GM12878 (cell line): ENCODE results near the gene MCM8. TPM values are rescaled to one million over a fixed set of nuclear protein-coding genes. Genes with fewer than 3 reads are reported as not detected.

ENCODE experiments used
- ATAC-seq: fragments of 200-7000 bp; cut with Tn5 transposase; 3 replicates; pipeline ENCODE4 v1.9.1; 2020; ENCODE audit warnings: mild to moderate bottlenecking, moderate library complexity
- BruUV-seq: library from RNA; stranded (reverse); fragments of 400-500 nt; replicated peaks from 2 replicates; lab custom pipeline; 2021; lab: Mats Ljungman, UMichigan
- CTCF ChIA-PET: fragments of 300-600 bp; sonication (Branson Sonifier 250); formaldehyde crosslinking; extraction: SDS; loops from one replicate; lab custom pipeline; 2021; ENCODE audit warnings: inconsistent platforms; lab: Yijun Ruan, JAX
- POLR2A ChIA-PET: fragments of 350-600 bp; formaldehyde crosslinking; extraction: SDS; loops from one replicate; lab custom pipeline; 2021; ENCODE audit warnings: inconsistent platforms; lab: Charles Lee
- RAD21 ChIA-PET: fragments of 300-600 bp; sonication (Branson Sonifier 250); formaldehyde crosslinking; loops from one replicate; lab custom pipeline; 2023; ENCODE audit warnings: antibody characterized with exemption; ENCODE audit not compliant: unreplicated experiment; lab: Charles Lee
- SMC1A ChIA-PET: fragments of 300-600 bp; sonication (Branson Sonifier 250); formaldehyde crosslinking; loops from one replicate; lab custom pipeline; 2023; ENCODE audit not compliant: unreplicated experiment, uncharacterized antibody; lab: Charles Lee
- DNase-seq: peaks from one replicate; pipeline ENCODE4 v3.0.0-alpha.2; 2011; ENCODE audit warnings: low read depth, low spot score
- FAIRE-seq: peaks from 3 replicates; lab custom pipeline; 2011; peaks lifted over from hg19 to GRCh38; lab: Jason Lieb, UNC
- H2AFZ ChIP-seq: 2 replicates; pipeline ENCODE4 v1.6.0; 2011; ENCODE audit warnings: low read depth, low read length, control low read depth; ENCODE audit not compliant: control insufficient read depth
- H3K27ac ChIP-seq: 2 replicates; pipeline ENCODE4 v1.5.1; 2011; ENCODE audit warnings: control low read depth; ENCODE audit not compliant: control insufficient read depth, insufficient read depth
- H3K27me3 ChIP-seq, 2 experiments: replicated peaks in 1 of 2; 2 replicates each; pipeline versions ENCODE4 v1.6.0 to v1.6.1; 2011; ENCODE audit warnings: low read length in 1 of 2; ENCODE audit not compliant: control insufficient read depth in 2 of 2, insufficient read depth in 2 of 2
- H3K36me3 ChIP-seq, 2 experiments: 2 replicates each; pipeline ENCODE4 v1.5.1; 2011; ENCODE audit warnings: low read length in 1 of 2; ENCODE audit not compliant: control insufficient read depth in 2 of 2, insufficient read depth in 2 of 2
- H3K4me1 ChIP-seq: 2 replicates; pipeline ENCODE4 v1.6.1; 2011; ENCODE audit warnings: mild to moderate bottlenecking, low read length, moderate library complexity, mixed read lengths; ENCODE audit not compliant: control insufficient read depth, insufficient read depth
- H3K4me2 ChIP-seq: 2 replicates; pipeline ENCODE4 v1.6.0; 2011; ENCODE audit warnings: control low read depth; ENCODE audit not compliant: control insufficient read depth, insufficient read depth
- H3K4me3 ChIP-seq: fragments of 200-600 bp; sonication (generic); 2 replicates; pipeline ENCODE4 v1.5.1; 2016
- H3K79me2 ChIP-seq: 2 replicates; pipeline ENCODE4 v1.6.0; 2011; ENCODE audit warnings: low read length; ENCODE audit not compliant: control insufficient read depth, insufficient read depth
- H3K9ac ChIP-seq: 2 replicates; pipeline ENCODE4 v1.8.0; 2011; ENCODE audit warnings: low read length, control low read depth, mixed read lengths; ENCODE audit not compliant: control insufficient read depth, insufficient read depth
- H3K9me3 ChIP-seq: replicated peaks from 3 replicates; pipeline ENCODE4 v1.5.1; 2011; ENCODE audit warnings: mild to moderate bottlenecking, low read length; ENCODE audit not compliant: control insufficient read depth, insufficient read depth
- H4K20me1 ChIP-seq: 2 replicates; pipeline ENCODE4 v1.6.0; 2011; ENCODE audit not compliant: control insufficient read depth, insufficient read depth
- ESRRA ChIP-seq: IDR thresholded peaks from 2 replicates; pipeline ENCODE4 v1.6.1; 2012; ENCODE audit warnings: mild to moderate bottlenecking, low read length, improper control_type of control experiment
- MYB ChIP-seq: fragments of 150-350 bp; IDR thresholded peaks from 2 replicates; pipeline ENCODE4 v1.6.1; 2014; ENCODE audit warnings: mild to moderate bottlenecking, low read depth, low read length, borderline replicate concordance
- NR2C2 ChIP-seq: IDR thresholded peaks from 2 replicates; pipeline ENCODE4 v1.6.1; 2011; ENCODE audit warnings: borderline replicate concordance, low read depth; ENCODE audit not compliant: control insufficient read depth, insufficient read length
- SREBF1 ChIP-seq: IDR thresholded peaks from 2 replicates; pipeline ENCODE4 v1.6.1; 2012; ENCODE audit warnings: mild to moderate bottlenecking, low read length
- WGBS: methylation state at CpG from one replicate; pipeline ENCODE4 v1.1.6; 2016; ENCODE audit warnings: low lambda C conversion rate; ENCODE audit not compliant: insufficient replicate concordance, insufficient coverage; ENCODE audit errors: missing lambda C conversion rate; 5-methylcytosine and 5-hydroxymethylcytosine counted together
- in situ Hi-C: fragments of 300-500 bp; cut with MboI; formaldehyde crosslinking; loops from 9 replicates; pipeline ENCODE4 v1.14.3; 2018; ENCODE audit warnings: mixed read lengths
- intact Hi-C: fragments of 100-400 bp; cut with micrococcal nuclease; formaldehyde crosslinking; loops from one replicate; pipeline ENCODE4 v1.14.2; 2022; ENCODE audit not compliant: unreplicated experiment
- polyA plus RNA-seq, 11 experiments: library from polyadenylated mRNA; depleted of rRNA in 4 of 11; unstranded in 6 of 11; stranded (reverse) in 5 of 11; fragments of >200 nt; fragmentation: Nextera tagmentation in 4 of 11; fragmentation: Illumina TruSeq in 1 of 11; extraction: Ambion mirVana in 4 of 11; extraction: Trizol in 1 of 11; gene quantifications; 1 replicate in 1 of 11; 2 replicates in 10 of 11; pipeline versions ENCODE4 v1.2.1 to v1.2.3, GENCODE V29; 2011 to 2016; ENCODE audit warnings: inconsistent platforms in 2 of 11, missing spikeins in 2 of 11, low read depth in 1 of 11
- total RNA-seq, 4 experiments: library from RNA; depleted of rRNA in 3 of 4; stranded (reverse); fragments of >200 nt in 3 of 4; fragmentation: Illumina TruSeq in 1 of 4; extraction: Trizol in 1 of 4; gene quantifications; 2 replicates each; pipeline versions ENCODE4 v1.2.1 to v1.2.3, GENCODE V29; 2013 to 2021
- TF ChIP-seq, protein P1 (sequence below): fragments of 450-650 bp; IDR thresholded peaks from 2 replicates; pipeline ENCODE4 v1.6.1; 2018; ENCODE audit warnings: mild to moderate bottlenecking, low read depth, moderate library complexity; ENCODE audit not compliant: partially characterized antibody
- TF ChIP-seq, protein P2 (sequence below): IDR thresholded peaks from 2 replicates; pipeline ENCODE4 v1.6.1; 2011; ENCODE audit warnings: low read depth, mild to moderate bottlenecking, low read length, moderate library complexity, borderline replicate concordance; ENCODE audit errors: extremely low read depth
- TF ChIP-seq, protein P3 (sequence below): fragments of 450-650 bp; IDR thresholded peaks from 2 replicates; pipeline ENCODE4 v1.6.1; 2014; ENCODE audit warnings: mild to moderate bottlenecking
- TF ChIP-seq, protein P4 (sequence below): fragments of 450-650 bp; formaldehyde crosslinking; IDR thresholded peaks from 2 replicates; pipeline ENCODE4 v1.4.0; 2022; ENCODE audit warnings: mild to moderate bottlenecking, moderate library complexity

The MCM8 gene
- total and polyA plus RNA-seq, 10 of the 15 experiments (the other 5 are each of a cell fraction or from before 2014, with no cell fraction given), result 3.2 to 28.2 (median 16.0) TPM

DNA sequence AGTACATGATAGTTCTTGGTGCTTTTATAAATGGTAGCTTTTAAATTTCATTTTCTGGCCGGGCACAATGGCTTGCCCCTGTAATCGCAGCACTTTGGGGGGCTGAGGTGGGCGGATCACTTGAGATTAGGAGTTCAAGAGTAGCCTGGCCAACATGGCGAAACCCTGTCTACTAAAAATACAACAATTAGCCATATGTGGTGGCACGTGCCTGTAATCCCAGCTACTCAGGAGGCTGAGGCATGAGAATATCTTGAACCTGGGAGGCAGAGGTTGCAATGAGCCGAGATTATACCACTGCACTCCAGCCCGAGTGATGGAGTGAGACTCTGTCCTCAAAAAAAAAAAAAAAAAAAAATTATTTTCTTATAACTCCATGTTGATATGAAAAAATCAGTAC, 67.4 kb downstream of the MCM8 start:
- in situ Hi-C loops, result no loop called here
- Histone ChIP-seq H3K79me2 (peaks cover 2% of the 10 kb centered on the region), H4K20me1 (no peaks in the 10 kb centered on the region), H3K4me1 (no peaks in the 10 kb centered on the region), H3K4me2 (no peak overlapping the region), H3K27ac (no peak overlapping the region), H3K9me3 (peaks cover 6% of the 10 kb centered on the region; the same call in 2 of the 3 replicates), H3K27me3 (no peaks in the 10 kb centered on the region), H3K4me3 (no peak overlapping the region), H2AFZ (no peak overlapping the region), H3K9ac (no peak overlapping the region), H3K36me3 (peaks cover 1 to 15% of the 10 kb centered on the region in 2 experiments; a peak in 2 of 4 replicates)
- ATAC-seq (no peak), FAIRE-seq (no peak), DNase-seq (no peak)
- intact Hi-C loops, result no loop called here
- ChIA-PET POLR2A (interaction anchor here (0.7 kb wide), 1 partner anchor 531 kb away, joined by 3 read pairs; no protein-coding TSS in a partner anchor), CTCF (no interaction called here), RAD21 (interaction anchor here (0.7 kb wide), 1 partner anchor 105 kb away, joined by 3 read pairs; no protein-coding TSS in a partner anchor), SMC1A (interaction anchor here (0.8 kb wide), 1 partner anchor 11 kb away, joined by 4 read pairs; no protein-coding TSS in a partner anchor)
- no TSS peak for BruUV-seq
- TF ChIP-seq ESRRA (no peak), SREBF1 (no peak), MYB (no peak), NR2C2 (no peak)
- TF ChIP-seq, protein P1, sequence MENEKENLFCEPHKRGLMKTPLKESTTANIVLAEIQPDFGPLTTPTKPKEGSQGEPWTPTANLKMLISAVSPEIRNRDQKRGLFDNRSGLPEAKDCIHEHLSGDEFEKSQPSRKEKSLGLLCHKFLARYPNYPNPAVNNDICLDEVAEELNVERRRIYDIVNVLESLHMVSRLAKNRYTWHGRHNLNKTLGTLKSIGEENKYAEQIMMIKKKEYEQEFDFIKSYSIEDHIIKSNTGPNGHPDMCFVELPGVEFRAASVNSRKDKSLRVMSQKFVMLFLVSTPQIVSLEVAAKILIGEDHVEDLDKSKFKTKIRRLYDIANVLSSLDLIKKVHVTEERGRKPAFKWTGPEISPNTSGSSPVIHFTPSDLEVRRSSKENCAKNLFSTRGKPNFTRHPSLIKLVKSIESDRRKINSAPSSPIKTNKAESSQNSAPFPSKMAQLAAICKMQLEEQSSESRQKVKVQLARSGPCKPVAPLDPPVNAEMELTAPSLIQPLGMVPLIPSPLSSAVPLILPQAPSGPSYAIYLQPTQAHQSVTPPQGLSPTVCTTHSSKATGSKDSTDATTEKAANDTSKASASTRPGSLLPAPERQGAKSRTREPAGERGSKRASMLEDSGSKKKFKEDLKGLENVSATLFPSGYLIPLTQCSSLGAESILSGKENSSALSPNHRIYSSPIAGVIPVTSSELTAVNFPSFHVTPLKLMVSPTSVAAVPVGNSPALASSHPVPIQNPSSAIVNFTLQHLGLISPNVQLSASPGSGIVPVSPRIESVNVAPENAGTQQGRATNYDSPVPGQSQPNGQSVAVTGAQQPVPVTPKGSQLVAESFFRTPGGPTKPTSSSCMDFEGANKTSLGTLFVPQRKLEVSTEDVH, result no peak
- TF ChIP-seq, protein P2, sequence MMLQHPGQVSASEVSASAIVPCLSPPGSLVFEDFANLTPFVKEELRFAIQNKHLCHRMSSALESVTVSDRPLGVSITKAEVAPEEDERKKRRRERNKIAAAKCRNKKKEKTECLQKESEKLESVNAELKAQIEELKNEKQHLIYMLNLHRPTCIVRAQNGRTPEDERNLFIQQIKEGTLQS, result no peak
- TF ChIP-seq, protein P3, sequence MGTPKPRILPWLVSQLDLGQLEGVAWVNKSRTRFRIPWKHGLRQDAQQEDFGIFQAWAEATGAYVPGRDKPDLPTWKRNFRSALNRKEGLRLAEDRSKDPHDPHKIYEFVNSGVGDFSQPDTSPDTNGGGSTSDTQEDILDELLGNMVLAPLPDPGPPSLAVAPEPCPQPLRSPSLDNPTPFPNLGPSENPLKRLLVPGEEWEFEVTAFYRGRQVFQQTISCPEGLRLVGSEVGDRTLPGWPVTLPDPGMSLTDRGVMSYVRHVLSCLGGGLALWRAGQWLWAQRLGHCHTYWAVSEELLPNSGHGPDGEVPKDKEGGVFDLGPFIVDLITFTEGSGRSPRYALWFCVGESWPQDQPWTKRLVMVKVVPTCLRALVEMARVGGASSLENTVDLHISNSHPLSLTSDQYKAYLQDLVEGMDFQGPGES, result no peak
- TF ChIP-seq, protein P4, sequence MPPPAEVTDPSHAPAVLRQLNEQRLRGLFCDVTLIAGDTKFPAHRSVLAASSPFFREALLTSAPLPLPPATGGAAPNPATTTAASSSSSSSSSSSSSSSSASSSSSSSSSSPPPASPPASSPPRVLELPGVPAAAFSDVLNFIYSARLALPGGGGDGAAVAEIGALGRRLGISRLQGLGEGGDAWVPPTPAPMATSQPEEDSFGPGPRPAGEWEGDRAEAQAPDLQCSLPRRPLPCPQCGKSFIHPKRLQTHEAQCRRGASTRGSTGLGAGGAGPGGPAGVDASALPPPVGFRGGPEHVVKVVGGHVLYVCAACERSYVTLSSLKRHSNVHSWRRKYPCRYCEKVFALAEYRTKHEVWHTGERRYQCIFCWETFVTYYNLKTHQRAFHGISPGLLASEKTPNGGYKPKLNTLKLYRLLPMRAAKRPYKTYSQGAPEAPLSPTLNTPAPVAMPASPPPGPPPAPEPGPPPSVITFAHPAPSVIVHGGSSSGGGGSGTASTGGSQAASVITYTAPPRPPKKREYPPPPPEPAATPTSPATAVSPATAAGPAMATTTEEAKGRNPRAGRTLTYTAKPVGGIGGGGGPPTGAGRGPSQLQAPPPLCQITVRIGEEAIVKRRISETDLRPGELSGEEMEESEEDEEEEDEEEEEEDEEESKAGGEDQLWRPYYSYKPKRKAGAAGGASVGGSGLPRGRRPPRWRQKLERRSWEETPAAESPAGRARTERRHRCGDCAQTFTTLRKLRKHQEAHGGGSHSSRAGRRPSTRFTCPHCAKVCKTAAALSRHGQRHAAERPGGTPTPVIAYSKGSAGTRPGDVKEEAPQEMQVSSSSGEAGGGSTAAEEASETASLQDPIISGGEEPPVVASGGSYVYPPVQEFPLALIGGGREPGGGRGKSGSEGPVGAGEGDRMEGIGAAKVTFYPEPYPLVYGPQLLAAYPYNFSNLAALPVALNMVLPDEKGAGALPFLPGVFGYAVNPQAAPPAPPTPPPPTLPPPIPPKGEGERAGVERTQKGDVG (CRISPR knock-in tag), result no peak
- WGBS, result 85% methylated on average over 7 of the region's 7 CpGs
